Spleen (tissue), 11 donors: ENCODE data around the gene HOXD13. TPM values are rescaled to one million over a fixed set of nuclear protein-coding genes. Genes with fewer than 3 reads are reported as not detected.

Experiments
- DNase-seq: peaks from one replicate; pipeline ENCODE4 v3.0.0-alpha.2; 2020
- H3K27ac ChIP-seq, 8 donors: fragments of 200-600 bp; sonication (generic) in 7 of 8; 1 replicate in 4 of 8; 2 replicates in 4 of 8; pipeline versions ENCODE4 v1.5.0 to v1.8.0; 2016 to 2021; ENCODE audit warnings: inconsistent platforms in 4 of 8, mild to moderate bottlenecking in 4 of 8, moderate library complexity in 1 of 8
- H3K27me3 ChIP-seq, 7 donors: fragments of 200-600 bp; sonication (generic) in 6 of 7; replicated peaks in 1 of 7; 1 replicate in 4 of 7; 2 replicates in 3 of 7; pipeline versions ENCODE4 v1.5.0 to v1.8.0; 2016 to 2021; ENCODE audit warnings: inconsistent platforms in 3 of 7, mild to moderate bottlenecking in 1 of 7
- H3K36me3 ChIP-seq, 6 donors: fragments of 200-600 bp; sonication (generic) in 5 of 6; 1 replicate in 4 of 6; 2 replicates in 2 of 6; pipeline versions ENCODE4 v1.5.0 to v1.8.0; 2016 to 2021; ENCODE audit warnings: inconsistent platforms in 2 of 6
- H3K4me1 ChIP-seq, 6 donors: fragments of 200-600 bp; sonication (generic) in 5 of 6; 1 replicate in 3 of 6; 2 replicates in 3 of 6; pipeline versions ENCODE4 v1.5.0 to v1.8.0; 2016 to 2021; ENCODE audit warnings: inconsistent platforms in 3 of 6
- H3K4me3 ChIP-seq, 8 donors: fragments of 200-600 bp; sonication (generic) in 7 of 8; 1 replicate in 4 of 8; 2 replicates in 4 of 8; pipeline versions ENCODE4 v1.5.0 to v1.8.0; 2016 to 2021; ENCODE audit warnings: inconsistent platforms in 4 of 8, mild to moderate bottlenecking in 4 of 8, moderate library complexity in 2 of 8
- H3K9me3 ChIP-seq, 8 donors: fragments of 200-600 bp; sonication (generic) in 7 of 8; 1 replicate in 4 of 8; 2 replicates in 4 of 8; pipeline versions ENCODE4 v1.5.0 to v1.8.0; 2016 to 2021; ENCODE audit warnings: inconsistent platforms in 4 of 8
- CTCF ChIP-seq, 11 experiments: fragments of 200-600 bp in 7 of 11; fragments of 450-650 bp in 4 of 11; sonication (generic) in 4 of 11; IDR thresholded peaks in 8 of 11; conservative IDR thresholded peaks in 3 of 11; 1 replicate in 7 of 11; 2 replicates in 4 of 11; pipeline versions ENCODE4 v1.4.0 to v1.8.0; 2016 to 2021; ENCODE audit warnings: antibody characterized with exemption in 11 of 11, inconsistent platforms in 4 of 11, mild to moderate bottlenecking in 1 of 11
- POLR2A ChIP-seq, 3 donors: fragments of 450-650 bp; IDR thresholded peaks; one replicate each; pipeline ENCODE4 v1.5.1; 2017; ENCODE audit warnings: antibody characterized with exemption in 3 of 3, mild to moderate bottlenecking in 1 of 3
- POLR2AphosphoS5 ChIP-seq, 3 donors: sonication (generic); formaldehyde crosslinking; IDR thresholded peaks; one replicate each; pipeline ENCODE4 v1.5.1; 2017; ENCODE audit warnings: antibody characterized with exemption in 3 of 3
- WGBS, 5 donors: extraction: QIAGEN DNeasy Blood & Tissue Kit in 3 of 5; methylation state at CpG; one replicate each; pipeline versions ENCODE4 v1.1.5 to v1.1.7; 2013 to 2018; 5-methylcytosine and 5-hydroxymethylcytosine counted together
- intact Hi-C: fragments of 100-400 bp; cut with DNase I; formaldehyde crosslinking; loops from one replicate; pipeline ENCODE4 v1.15.0; 2023; ENCODE audit warnings: low total_unique reads
- polyA plus RNA-seq, 3 donors: library from polyadenylated mRNA; stranded (reverse); fragments of 200-250 nt; gene quantifications; one replicate each; pipeline ENCODE4 v1.2.1, GENCODE V29; 2013
- total RNA-seq, 7 donors: library from RNA; depleted of rRNA in 3 of 7; stranded (reverse); fragments of >200 nt in 3 of 7; fragmentation: NEBNext Ultra II Directional in 4 of 7; extraction: Animal tissue kit (Norgen Biotek cat#: 25700) in 4 of 7; gene quantifications; one replicate each; pipeline versions ENCODE4 v1.1.0 to v1.2.1, GENCODE V29; 2016 to 2021
- donor health status: healthy with polysubstance abuse.
- donor health status: DM: no; HTN: no; CAD: no; lungs with moderate emphysema.
- donor health status: DM: no; HTN: no; CAD: no.
- donor health status: Bipolar disorder and iron deficiency.
- donor health status: healthy.
- donor health status: DM: no; HTN: no; CAD: no.
- donor health status: DM: yes; HTN: yes; CAD: no.

Gene HOXD13
- total and polyA plus RNA-seq, 10 donors = not detected

- Histone ChIP-seq H3K4me3 (peak within 1 kb of the TSS; percentile 20 to 71 (median 40)), H3K27me3 (peaks cover 0 to 100% (median 93%) of the 10 kb centered on the region in 7 donors), H3K27ac (peak within 1 kb of the TSS; percentile 57 to 93 (median 86)), H3K4me1 (peaks cover 0 to 76% (median 44%) of the 10 kb centered on the region in 6 donors), H3K36me3 (no peaks in the 10 kb centered on the region), H3K9me3 (no peaks in the 10 kb centered on the region)
- TF ChIP-seq POLR2A (IDR thresholded peaks at IDR 0.05) = peak in 1 of 3 donors; percentile 26
- TF ChIP-seq CTCF (IDR thresholded peaks at IDR 0.05 in 8 of 11, conservative IDR thresholded peaks at IDR 0.05 in 3 of 11) = no peak
- peak; percentile 65 to 84 (median 83) for TF ChIP-seq POLR2AphosphoS5 (IDR thresholded peaks at IDR 0.05)
- WGBS, 5 donors = 4 to 8% (median 5%) methylated on average over 34 to 64 of the region's 64 CpGs
- intact Hi-C loops = loop anchor here (5.0 kb wide), 4 partner anchors 423 to 1018 kb away; no protein-coding TSS in a partner anchor
- peak; percentile 82 for DNase-seq
Observed at GRCh38 chr2:176128982-176129796, 36.7 kb downstream of the HOXD13 start, which contains the start of gene HOXD8. HOXD8 (plus strand) TSS chr2:176129705; CDS start chr2:176130367, 662 bp downstream.

- 2 to 19% (median 3%) methylated on average over 35 to 43 of the region's 43 CpGs for WGBS, 5 donors
- Histone ChIP-seq H3K4me1 (peaks cover 0 to 76% (median 45%) of the 10 kb centered on the region in 6 donors), H3K36me3 (no peaks in the 10 kb centered on the region), H3K9me3 (no peaks in the 10 kb centered on the region), H3K4me3 (peak overlapping the region in 7 of 8 donors; percentile 24 to 71 (median 41)), H3K27me3 (peaks cover 0 to 100% (median 92%) of the 10 kb centered on the region in 7 donors), H3K27ac (peak overlapping the region; percentile 43 to 93 (median 86))
- no peak for TF ChIP-seq POLR2AphosphoS5 (IDR thresholded peaks at IDR 0.05)
- no peak for TF ChIP-seq POLR2A (IDR thresholded peaks at IDR 0.05)
- TF ChIP-seq CTCF (IDR thresholded peaks at IDR 0.05 in 8 of 11, conservative IDR thresholded peaks at IDR 0.05 in 3 of 11) = no peak
- intact Hi-C loops = loop anchor here (5.0 kb wide), 4 partner anchors 423 to 1018 kb away; no protein-coding TSS in a partner anchor
- DNase-seq = peak; percentile 77
Observed at GRCh38 chr2:176129813-176130146, 37.3 kb downstream of the HOXD13 start.

- intact Hi-C loops = no loop called here
- peak in 2 of 3 donors; percentile 66 to 71 for TF ChIP-seq POLR2AphosphoS5 (IDR thresholded peaks at IDR 0.05)
- no peak for TF ChIP-seq POLR2A (IDR thresholded peaks at IDR 0.05)
- TF ChIP-seq CTCF (IDR thresholded peaks at IDR 0.05 in 8 of 11, conservative IDR thresholded peaks at IDR 0.05 in 3 of 11) = peak in 1 of 11 experiments; percentile 19
- Histone ChIP-seq H3K27ac (peak overlapping the region; percentile 57 to 93 (median 86)), H3K27me3 (peaks cover 0 to 100% (median 92%) of the 10 kb centered on the region in 7 donors), H3K4me1 (peaks cover 0 to 81% (median 48%) of the 10 kb centered on the region in 6 donors), H3K4me3 (peak overlapping the region; percentile 20 to 71 (median 40)), H3K36me3 (no peaks in the 10 kb centered on the region), H3K9me3 (no peaks in the 10 kb centered on the region)
- peak; percentile 84 for DNase-seq
- 1 to 13% (median 4%) methylated on average over 40 to 100 of the region's 100 CpGs for WGBS, 5 donors
Observed at GRCh38 chr2:176130147-176130956, 37.8 kb downstream of the HOXD13 start.
